ENCODE data around the gene SIPA1L3. TPM values are rescaled to one million over a fixed set of nuclear protein-coding genes. Genes with fewer than 3 reads are reported as not detected.

The SIPA1L3 gene
- total RNA-seq, 2 donors from 2014 or later, result 29.5 to 32.2 TPM

- Mint-ChIP-seq H3K36me3 (ENCODE audit: low read depth) (peaks cover 12% of the 10 kb centered on the region), H3K27ac (no peak overlapping the region), H3K27me3 (no peaks in the 10 kb centered on the region), H3K4me3 (no peak overlapping the region), H3K4me1 (peaks cover 5% of the 10 kb centered on the region)
- DNase-seq (no peak), ATAC-seq (no peak)
- H3K9me3 ChIP-seq (ENCODE audit: control insufficient read depth, low read length, poor library complexity, severe bottlenecking), result no peaks in the 10 kb centered on the region
Observed at GRCh38 chr19:38168637-38169036, 261.6 kb downstream of the SIPA1L3 start.

GRCh38 chr19:38170334-38170733, 263.3 kb downstream of the SIPA1L3 start:
- no peak for ATAC-seq

GRCh38 chr19:38172001-38172400, 265.0 kb downstream of the SIPA1L3 start:
- DNase-seq, result no peak
- ATAC-seq, result no peak
- Mint-ChIP-seq H3K4me1 (peaks cover 7% of the 10 kb centered on the region), H3K4me3 (no peak overlapping the region), H3K27me3 (no peaks in the 10 kb centered on the region), H3K36me3 (ENCODE audit: low read depth) (peaks cover 2% of the 10 kb centered on the region), H3K27ac (no peak overlapping the region)
- H3K9me3 ChIP-seq (ENCODE audit: control insufficient read depth, low read length, poor library complexity, severe bottlenecking), result no peaks in the 10 kb centered on the region

More at GRCh38 chr19:38170334-38170733, 263.3 kb downstream of the SIPA1L3 start:
- DNase-seq, result no peak
- H3K4me3 Mint-ChIP-seq, result no peak overlapping the region
- H3K27ac Mint-ChIP-seq, result no peak overlapping the region
- peaks cover 7% of the 10 kb centered on the region for H3K4me1 Mint-ChIP-seq
- no peaks in the 10 kb centered on the region for H3K9me3 ChIP-seq (ENCODE audit: control insufficient read depth, low read length, poor library complexity, severe bottlenecking)
- no peaks in the 10 kb centered on the region for H3K27me3 Mint-ChIP-seq
- H3K36me3 Mint-ChIP-seq (ENCODE audit: low read depth), result peaks cover 6% of the 10 kb centered on the region

DNA sequence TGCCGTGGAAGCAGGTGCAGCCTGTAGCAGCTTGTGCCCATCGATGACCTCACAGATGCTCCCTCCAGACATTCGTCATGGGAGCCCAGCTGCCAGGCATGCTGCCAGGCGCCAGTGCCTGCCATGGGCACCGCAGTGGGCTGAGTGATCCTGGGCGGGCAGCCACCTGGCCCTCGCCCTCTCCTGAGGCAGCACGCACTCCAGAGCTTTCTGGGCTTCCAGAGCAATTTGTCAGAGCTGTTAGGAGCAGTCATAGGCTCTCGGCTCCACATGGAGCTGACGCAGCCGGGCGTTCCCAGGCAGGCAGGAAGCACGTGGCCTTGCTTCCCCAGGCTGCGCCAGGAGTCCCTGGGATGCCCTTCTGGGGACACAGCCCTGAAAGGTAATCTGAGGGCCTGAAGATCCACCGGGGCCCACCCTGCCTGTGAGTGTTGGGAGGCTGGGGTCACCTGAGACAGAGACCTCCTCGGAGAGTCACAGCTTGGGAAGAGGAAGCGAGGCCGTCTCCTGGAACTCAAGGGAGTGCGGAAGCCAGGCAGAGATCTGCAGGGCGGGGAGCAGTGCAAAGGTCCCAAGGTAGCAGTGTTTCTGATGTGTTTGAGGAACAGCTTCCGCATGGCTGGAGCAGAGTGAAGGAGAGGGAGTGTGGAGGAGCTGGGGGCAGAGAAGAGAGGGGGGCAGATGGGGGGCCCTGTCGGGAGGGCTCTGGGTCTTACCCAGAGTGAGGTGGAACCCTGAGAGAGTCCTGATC, 266.5 kb downstream of the SIPA1L3 start:
- no peak for DNase-seq
- H3K9me3 ChIP-seq (ENCODE audit: control insufficient read depth, low read length, poor library complexity, severe bottlenecking), result no peaks in the 10 kb centered on the region

DNA sequence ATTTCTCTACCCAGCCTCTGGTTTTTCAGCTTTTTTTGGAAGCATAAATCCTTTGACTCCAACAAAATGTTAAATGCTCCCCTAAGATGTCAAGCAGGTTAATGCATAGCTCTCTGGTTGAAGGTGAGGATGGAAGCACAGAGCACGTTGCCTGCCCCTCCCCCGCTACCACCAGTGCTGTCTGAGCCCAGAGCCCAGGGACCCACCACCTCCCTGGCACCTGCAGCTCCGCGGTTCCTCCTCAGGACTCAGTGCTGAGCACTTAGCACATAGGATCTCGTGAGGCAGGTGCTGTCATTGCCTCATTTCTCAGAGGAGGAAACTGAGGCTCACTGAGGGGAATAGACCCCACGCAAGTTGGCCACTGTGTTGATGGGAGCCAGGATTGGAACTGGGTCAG, 268.4 kb downstream of the SIPA1L3 start:
- Mint-ChIP-seq H3K4me3 (no peak overlapping the region), H3K36me3 (ENCODE audit: low read depth) (peaks cover 5% of the 10 kb centered on the region), H3K4me1 (peaks cover 7% of the 10 kb centered on the region), H3K27ac (no peak overlapping the region), H3K27me3 (no peaks in the 10 kb centered on the region)
- H3K9me3 ChIP-seq (ENCODE audit: control insufficient read depth, low read length, poor library complexity, severe bottlenecking), result no peaks in the 10 kb centered on the region
- ATAC-seq (no peak), DNase-seq (no peak)

More for the DNA sequence above, 266.5 kb downstream of the SIPA1L3 start:
- Mint-ChIP-seq H3K36me3 (ENCODE audit: low read depth) (peaks cover 2% of the 10 kb centered on the region), H3K4me1 (peaks cover 7% of the 10 kb centered on the region), H3K4me3 (no peak overlapping the region), H3K27ac (no peak overlapping the region), H3K27me3 (no peaks in the 10 kb centered on the region)
- ATAC-seq, result no peak

- no peaks in the 10 kb centered on the region for H3K27me3 Mint-ChIP-seq
- H3K9me3 ChIP-seq (ENCODE audit: control insufficient read depth, low read length, poor library complexity, severe bottlenecking), result peaks cover 2% of the 10 kb centered on the region
- H3K36me3 Mint-ChIP-seq (ENCODE audit: low read depth), result peaks cover 13% of the 10 kb centered on the region
- ATAC-seq, result no peak
- H3K4me1 Mint-ChIP-seq, result peaks cover 3% of the 10 kb centered on the region
- no peak for DNase-seq
- no peak overlapping the region for H3K27ac Mint-ChIP-seq
- H3K4me3 Mint-ChIP-seq, result no peak overlapping the region
Observed at GRCh38 chr19:38180071-38180470, 273.1 kb downstream of the SIPA1L3 start.

DNA sequence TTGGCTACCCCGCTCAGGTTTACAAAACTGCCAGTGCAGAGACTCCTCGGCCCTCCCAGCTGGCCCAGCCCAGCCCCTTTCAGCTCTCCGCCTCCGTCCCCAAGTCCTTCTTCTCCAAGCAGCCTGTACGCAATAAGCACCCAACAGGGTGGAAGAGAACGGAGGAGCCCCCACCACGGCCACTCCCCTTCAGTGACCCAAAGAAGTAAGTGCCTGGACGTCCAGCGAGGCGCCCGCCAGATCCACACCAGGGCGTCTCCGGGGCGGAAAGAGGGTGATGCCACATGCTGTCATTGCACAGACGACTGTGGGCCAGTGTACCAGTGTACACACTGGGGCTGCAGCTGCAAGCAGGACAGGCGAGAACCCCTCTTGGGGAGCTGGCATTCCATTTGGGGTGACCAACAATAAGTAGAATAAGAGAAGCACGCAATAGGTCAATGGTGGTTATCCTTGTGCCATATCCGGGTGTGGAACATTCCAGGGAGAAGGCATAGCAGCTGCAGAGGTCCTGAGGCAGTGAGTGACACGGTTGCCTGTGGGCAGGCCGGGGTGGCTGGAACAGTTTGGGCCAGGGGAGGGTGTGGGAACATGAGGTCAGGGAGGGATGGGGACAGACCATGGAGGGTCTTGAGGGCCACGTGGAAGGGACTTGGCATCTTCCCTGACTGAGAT, 275.7 kb downstream of the SIPA1L3 start:
- Mint-ChIP-seq H3K27ac (no peak overlapping the region), H3K36me3 (ENCODE audit: low read depth) (peaks cover 13% of the 10 kb centered on the region), H3K27me3 (no peaks in the 10 kb centered on the region), H3K4me3 (no peak overlapping the region), H3K4me1 (peaks cover 3% of the 10 kb centered on the region)
- DNase-seq (no peak), ATAC-seq (no peak)
- H3K9me3 ChIP-seq (ENCODE audit: control insufficient read depth, low read length, poor library complexity, severe bottlenecking), result peaks cover 2% of the 10 kb centered on the region

- H3K4me3 Mint-ChIP-seq, result no peak overlapping the region
- ATAC-seq (no peak), DNase-seq (no peak)
- H3K27ac Mint-ChIP-seq, result no peak overlapping the region
- peaks cover 2% of the 10 kb centered on the region for H3K9me3 ChIP-seq (ENCODE audit: control insufficient read depth, low read length, poor library complexity, severe bottlenecking)
- H3K36me3 Mint-ChIP-seq (ENCODE audit: low read depth), result peaks cover 13% of the 10 kb centered on the region
- no peaks in the 10 kb centered on the region for H3K27me3 Mint-ChIP-seq
- peaks cover 3% of the 10 kb centered on the region for H3K4me1 Mint-ChIP-seq
Observed at GRCh38 chr19:38183251-38183897, 276.4 kb downstream of the SIPA1L3 start.

- Mint-ChIP-seq H3K4me1 (peaks cover 3% of the 10 kb centered on the region), H3K4me3 (no peak overlapping the region), H3K36me3 (ENCODE audit: low read depth) (peaks cover 15% of the 10 kb centered on the region), H3K27ac (no peak overlapping the region), H3K27me3 (no peaks in the 10 kb centered on the region)
- DNase-seq (no peak), ATAC-seq (no peak)
- H3K9me3 ChIP-seq (ENCODE audit: control insufficient read depth, low read length, poor library complexity, severe bottlenecking), result peaks cover 2% of the 10 kb centered on the region
Observed at GRCh38 chr19:38184815-38185214, 277.8 kb downstream of the SIPA1L3 start.

DNA sequence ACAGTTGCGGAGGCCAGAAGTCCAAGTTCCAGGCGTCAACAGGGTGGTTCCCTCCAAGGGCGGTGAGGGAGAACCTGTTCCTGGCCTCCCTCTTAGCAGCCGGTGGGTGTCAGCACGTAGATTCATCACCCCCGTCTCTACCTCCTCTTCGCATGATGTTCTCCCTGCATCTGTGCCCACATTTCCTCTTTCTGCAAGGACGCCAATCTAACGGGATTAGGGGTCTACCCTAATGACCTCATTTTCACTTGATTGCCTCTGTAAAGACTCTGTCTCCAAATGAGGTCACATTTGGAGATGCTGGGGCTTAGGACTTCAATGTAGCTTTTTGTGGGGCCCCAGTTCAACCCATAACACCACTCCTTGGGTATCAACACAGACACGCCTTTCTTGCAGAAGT, 278.6 kb downstream of the SIPA1L3 start:
- Mint-ChIP-seq H3K4me1 (peaks cover 3% of the 10 kb centered on the region), H3K36me3 (ENCODE audit: low read depth) (peaks cover 15% of the 10 kb centered on the region), H3K27me3 (no peaks in the 10 kb centered on the region), H3K27ac (no peak overlapping the region), H3K4me3 (no peak overlapping the region)
- DNase-seq (no peak), ATAC-seq (no peak)
- peaks cover 2% of the 10 kb centered on the region for H3K9me3 ChIP-seq (ENCODE audit: control insufficient read depth, low read length, poor library complexity, severe bottlenecking)

DNA sequence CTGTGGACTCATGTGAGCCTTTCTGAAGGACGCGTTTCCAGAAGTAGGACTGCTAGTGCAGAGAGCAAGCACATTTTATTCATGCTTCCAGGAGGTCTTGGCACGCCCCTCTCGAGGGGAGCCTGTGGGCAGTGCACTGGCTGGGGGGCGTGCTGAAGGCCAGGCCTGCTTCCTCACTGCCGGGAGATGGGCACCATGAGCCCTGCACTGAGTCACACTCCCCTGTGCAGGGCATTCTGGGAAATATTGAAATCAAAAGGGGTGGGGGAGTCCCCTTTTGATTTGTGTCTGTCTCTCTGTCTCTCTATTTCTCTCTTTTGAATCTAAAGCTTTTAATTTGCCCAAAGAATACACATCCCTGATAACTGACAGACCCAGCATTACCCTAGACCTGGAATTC, 283.1 kb downstream of the SIPA1L3 start:
- no peaks in the 10 kb centered on the region for H3K27me3 Mint-ChIP-seq
- H3K9me3 ChIP-seq (ENCODE audit: control insufficient read depth, low read length, poor library complexity, severe bottlenecking), result no peaks in the 10 kb centered on the region
- no peak for DNase-seq
- H3K27ac Mint-ChIP-seq, result no peak overlapping the region
- H3K4me3 Mint-ChIP-seq, result no peak overlapping the region
- peaks cover 4% of the 10 kb centered on the region for H3K36me3 Mint-ChIP-seq (ENCODE audit: low read depth)
- ATAC-seq, result no peak
- no peaks in the 10 kb centered on the region for H3K4me1 Mint-ChIP-seq

GRCh38 chr19:38190793-38191192, 283.8 kb downstream of the SIPA1L3 start:
- no peak for DNase-seq
- H3K4me3 Mint-ChIP-seq, result no peak overlapping the region
- no peak for ATAC-seq
- H3K4me1 Mint-ChIP-seq, result no peaks in the 10 kb centered on the region
- H3K27me3 Mint-ChIP-seq, result no peaks in the 10 kb centered on the region
- no peaks in the 10 kb centered on the region for H3K9me3 ChIP-seq (ENCODE audit: control insufficient read depth, low read length, poor library complexity, severe bottlenecking)
- peaks cover 4% of the 10 kb centered on the region for H3K36me3 Mint-ChIP-seq (ENCODE audit: low read depth)
- no peak overlapping the region for H3K27ac Mint-ChIP-seq

DNA sequence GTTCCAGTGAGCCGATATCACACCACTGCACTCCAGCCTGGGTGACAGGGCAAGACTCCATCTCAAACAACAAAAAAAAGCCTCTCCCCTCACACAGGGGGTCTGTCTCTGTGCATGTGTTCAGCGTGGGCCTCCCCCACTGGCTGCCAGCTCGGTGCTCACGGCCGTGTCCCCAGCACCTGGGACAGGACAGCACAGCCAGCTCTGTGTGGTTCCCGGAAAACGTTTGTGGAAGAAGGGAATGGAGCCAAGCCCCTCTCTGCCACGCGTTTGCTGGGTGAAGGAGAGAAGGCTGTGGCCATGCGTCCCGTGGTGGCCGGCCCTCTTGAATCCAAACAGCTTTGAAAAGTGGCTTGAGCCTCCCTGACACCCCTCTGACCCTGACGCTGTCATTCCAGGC, 284.7 kb downstream of the SIPA1L3 start:
- Mint-ChIP-seq H3K4me1 (no peaks in the 10 kb centered on the region), H3K27ac (no peak overlapping the region), H3K4me3 (no peak overlapping the region), H3K27me3 (no peaks in the 10 kb centered on the region), H3K36me3 (ENCODE audit: low read depth) (peaks cover 7% of the 10 kb centered on the region)
- ATAC-seq, result no peak
- no peaks in the 10 kb centered on the region for H3K9me3 ChIP-seq (ENCODE audit: control insufficient read depth, low read length, poor library complexity, severe bottlenecking)
- DNase-seq, result no peak

Data from T-helper 17 cell (primary cell).